ENCODE measurements around the gene RAB6A.

DNA sequence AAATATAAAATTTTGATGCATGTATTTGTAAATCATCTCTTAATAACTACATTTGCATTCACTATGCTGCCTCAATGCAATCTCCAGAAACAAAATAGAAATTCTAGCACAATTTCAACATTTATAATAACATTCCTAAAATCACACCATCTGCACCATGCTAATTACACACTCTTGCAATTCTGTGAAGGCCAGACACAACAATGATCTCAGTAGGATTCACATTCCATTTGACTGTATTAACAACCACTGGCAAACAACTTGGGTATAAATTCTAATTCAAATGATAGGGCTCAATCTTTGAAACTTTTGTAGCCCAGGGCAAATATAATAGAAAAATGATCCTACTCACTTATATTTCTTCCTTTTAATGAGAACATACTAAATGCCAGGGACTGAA lies 25.9 kb downstream of the RAB6A start:
- TF ChIP-seq, protein P1, sequence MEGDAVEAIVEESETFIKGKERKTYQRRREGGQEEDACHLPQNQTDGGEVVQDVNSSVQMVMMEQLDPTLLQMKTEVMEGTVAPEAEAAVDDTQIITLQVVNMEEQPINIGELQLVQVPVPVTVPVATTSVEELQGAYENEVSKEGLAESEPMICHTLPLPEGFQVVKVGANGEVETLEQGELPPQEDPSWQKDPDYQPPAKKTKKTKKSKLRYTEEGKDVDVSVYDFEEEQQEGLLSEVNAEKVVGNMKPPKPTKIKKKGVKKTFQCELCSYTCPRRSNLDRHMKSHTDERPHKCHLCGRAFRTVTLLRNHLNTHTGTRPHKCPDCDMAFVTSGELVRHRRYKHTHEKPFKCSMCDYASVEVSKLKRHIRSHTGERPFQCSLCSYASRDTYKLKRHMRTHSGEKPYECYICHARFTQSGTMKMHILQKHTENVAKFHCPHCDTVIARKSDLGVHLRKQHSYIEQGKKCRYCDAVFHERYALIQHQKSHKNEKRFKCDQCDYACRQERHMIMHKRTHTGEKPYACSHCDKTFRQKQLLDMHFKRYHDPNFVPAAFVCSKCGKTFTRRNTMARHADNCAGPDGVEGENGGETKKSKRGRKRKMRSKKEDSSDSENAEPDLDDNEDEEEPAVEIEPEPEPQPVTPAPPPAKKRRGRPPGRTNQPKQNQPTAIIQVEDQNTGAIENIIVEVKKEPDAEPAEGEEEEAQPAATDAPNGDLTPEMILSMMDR (IDR thresholded peaks at IDR 0.05; ENCODE audit: low read depth, low read length, poor library complexity, severe bottlenecking): no peak
- TF ChIP-seq EZH2phosphoT487 (IDR thresholded peaks at IDR 0.05; ENCODE audit: borderline replicate concordance, low read length): no peak
